Astrocyte of the cerebellum (primary cell): ENCODE results near the gene ZNF423.

Experiments
- DNase-seq: peaks from one replicate; pipeline ENCODE4 v3.0.0-alpha.2; 2011; ENCODE audit warnings: low read depth
- H3K4me3 ChIP-seq: 2 replicates; pipeline ENCODE4 v1.5.1; 2011; ENCODE audit warnings: mild to moderate bottlenecking, low read depth, low read length, moderate library complexity
- CTCF ChIP-seq: IDR thresholded peaks from 2 replicates; pipeline ENCODE4 v1.5.1; 2012; ENCODE audit warnings: low read length, low read depth, moderate library complexity, mild to moderate bottlenecking; ENCODE audit errors: missing control alignments
- in situ Hi-C: cut with HindIII; loops from 2 replicates; pipeline ENCODE4 v1.10.0; 2017; ENCODE audit warnings: low sequenced_read_pairs

The ZNF423 gene

GRCh38 chr16:49443576-49443975, 412.3 kb downstream of the ZNF423 start:
- no peak for DNase-seq
- no peak for TF ChIP-seq CTCF
- in situ Hi-C loops, result no loop called here
- no peak overlapping the region for H3K4me3 ChIP-seq

- in situ Hi-C loops, result no loop called here
- no peak for TF ChIP-seq CTCF
- no peak for DNase-seq
- H3K4me3 ChIP-seq, result no peak overlapping the region
Measured at GRCh38 chr16:49442805-49443204, 413.1 kb downstream of the ZNF423 start.

GRCh38 chr16:49441366-49441780, 414.5 kb downstream of the ZNF423 start:
- TF ChIP-seq CTCF, result peak; percentile 35
- DNase-seq, result no peak
- in situ Hi-C loops, result no loop called here
- no peak overlapping the region for H3K4me3 ChIP-seq

- TF ChIP-seq CTCF, result peak; percentile 31
- no peak for DNase-seq
- H3K4me3 ChIP-seq, result no peak overlapping the region
- in situ Hi-C loops, result no loop called here
Measured at GRCh38 chr16:49440156-49441065, 415.5 kb downstream of the ZNF423 start.

- in situ Hi-C loops, result no loop called here
- no peak overlapping the region for H3K4me3 ChIP-seq
- no peak for TF ChIP-seq CTCF
- DNase-seq, result no peak
Measured at GRCh38 chr16:49439676-49440075, 416.2 kb downstream of the ZNF423 start.

GRCh38 chr16:49439050-49439449, 416.9 kb downstream of the ZNF423 start:
- H3K4me3 ChIP-seq, result no peak overlapping the region
- TF ChIP-seq CTCF, result no peak
- in situ Hi-C loops, result no loop called here
- DNase-seq, result no peak
